Transverse colon (tissue), 4 donors: Measurements from ENCODE around the gene GLRA1. TPM values are rescaled to one million over a fixed set of nuclear protein-coding genes. Genes with fewer than 3 reads are reported as not detected.
"Not testable (repeated sequence)": the region's sequence is repeated elsewhere in the genome, so short reads cannot be mapped to it uniquely, and the experiment has no call there.

Experiments
- DNase-seq: peaks from one replicate; pipeline ENCODE4 v3.0.0-alpha.2; 2019
- H3K27ac ChIP-seq, 4 donors: fragments of 200-600 bp; sonication (generic); 2 replicates each; pipeline ENCODE4 v1.5.1; 2016 to 2018; ENCODE audit warnings: inconsistent platforms in 4 of 4
- H3K27me3 ChIP-seq: fragments of 200-600 bp; sonication (generic); 2 replicates; pipeline ENCODE4 v1.5.1; 2017; ENCODE audit warnings: inconsistent platforms
- H3K36me3 ChIP-seq, 4 donors: fragments of 200-600 bp; sonication (generic); 2 replicates each; pipeline ENCODE4 v1.5.1; 2017 to 2019; ENCODE audit warnings: inconsistent platforms in 4 of 4
- H3K4me1 ChIP-seq, 4 donors: fragments of 200-600 bp; sonication (generic); 2 replicates each; pipeline ENCODE4 v1.5.1; 2017 to 2020; ENCODE audit warnings: inconsistent platforms in 4 of 4
- H3K4me3 ChIP-seq, 4 donors: fragments of 200-600 bp; sonication (generic); 1 replicate in 1 of 4; 2 replicates in 3 of 4; pipeline versions ENCODE4 v1.5.1 to v1.6.1; 2017 to 2019; ENCODE audit warnings: inconsistent platforms in 4 of 4
- H3K9me3 ChIP-seq, 2 donors: fragments of 200-600 bp; sonication (generic); 2 replicates each; pipeline ENCODE4 v1.5.1; 2017 to 2019; ENCODE audit warnings: inconsistent platforms in 2 of 2
- CTCF ChIP-seq, 5 experiments: fragments of 200-600 bp in 3 of 5; fragments of 450-650 bp in 2 of 5; sonication (generic) in 3 of 5; IDR thresholded peaks; 1 replicate in 2 of 5; 2 replicates in 3 of 5; pipeline ENCODE4 v1.5.1; 2016 to 2017; ENCODE audit warnings: antibody characterized with exemption in 5 of 5, inconsistent platforms in 3 of 5, mild to moderate bottlenecking in 2 of 5, moderate library complexity in 1 of 5
- EP300 ChIP-seq: sonication (generic); formaldehyde crosslinking; IDR thresholded peaks from one replicate; pipeline ENCODE4 v1.6.1; 2017; ENCODE audit warnings: antibody characterized with exemption, low read depth
- POLR2A ChIP-seq: fragments of 450-650 bp; IDR thresholded peaks from one replicate; pipeline ENCODE4 v1.6.1; 2016; ENCODE audit warnings: antibody characterized with exemption, mild to moderate bottlenecking, moderate library complexity
- POLR2AphosphoS5 ChIP-seq, 3 donors: sonication (generic); formaldehyde crosslinking; IDR thresholded peaks; one replicate each; pipeline ENCODE4 v1.6.1; 2016; ENCODE audit warnings: antibody characterized with exemption in 3 of 3
- WGBS, 2 donors: methylation state at CpG; one replicate each; pipeline ENCODE4 v1.1.5; 2018; ENCODE audit warnings: low coverage in 1 of 2; 5-methylcytosine and 5-hydroxymethylcytosine counted together
- in situ Hi-C, 4 donors: fragments of 200-750 bp; cut with MboI; loops; one replicate each; pipeline versions ENCODE4 v1.15.0 to v1.15.1; 2017; ENCODE audit warnings: low sequenced_read_pairs in 3 of 4, low pct_ligation_motif_present in 1 of 4, low pct_unique_long_range_greater_than_20kb in 1 of 4
- intact Hi-C: fragments of 100-400 bp; cut with DNase I; formaldehyde crosslinking; loops from one replicate; pipeline ENCODE4 v1.15.1; 2023; ENCODE audit warnings: low total_unique reads
- total RNA-seq, 4 donors: library from RNA; depleted of rRNA; stranded (reverse); fragments of >200 nt; gene quantifications; one replicate each; pipeline ENCODE4 v1.1.0, GENCODE V29; 2016

The GLRA1 gene
- total RNA-seq, 4 donors from 2014 or later, result not detected

GRCh38 chr5:151846765-151847164 lies 77.9 kb downstream of the GLRA1 start:
- no peaks in the 10 kb centered on the region for H3K4me1 ChIP-seq
- no peaks in the 10 kb centered on the region for H3K9me3 ChIP-seq
- H3K36me3 ChIP-seq, result no peaks in the 10 kb centered on the region
- intact Hi-C loops, result no loop called here
- H3K4me3 ChIP-seq, result no peak overlapping the region
- H3K27ac ChIP-seq, result no peak overlapping the region
- in situ Hi-C loops, result loop anchor here in 2 of 4 donors (25.0 kb wide), 2 partner anchors 291 to 666 kb away; no protein-coding TSS in a partner anchor
- TF ChIP-seq POLR2AphosphoS5 (IDR thresholded peaks at IDR 0.05), result no peak
- no peak for TF ChIP-seq CTCF (IDR thresholded peaks at IDR 0.05)
- no peak for TF ChIP-seq EP300
- TF ChIP-seq POLR2A, result no peak
- DNase-seq, result no peak
- no peaks in the 10 kb centered on the region for H3K27me3 ChIP-seq

GRCh38 chr5:151832843-151833242 lies 91.8 kb downstream of the GLRA1 start:
- DNase-seq, H3K4me1 ChIP-seq, H3K27ac ChIP-seq, H3K36me3 ChIP-seq, intact Hi-C loops, H3K4me3 ChIP-seq, H3K27me3 ChIP-seq: not testable (repeated sequence)
- peaks cover 31 to 41% of the 10 kb centered on the region in 2 donors for H3K9me3 ChIP-seq
- in situ Hi-C loops, result loop anchor here in 2 of 4 donors (25.0 kb wide), 2 partner anchors 304 to 679 kb away; no protein-coding TSS in a partner anchor
- 96 to 97% methylated on average over 4 of the region's 4 CpGs for WGBS, 2 donors

- Histone ChIP-seq H3K27me3 (no peaks in the 10 kb centered on the region), H3K4me3 (no peak overlapping the region), H3K9me3 (peaks cover 17 to 24% of the 10 kb centered on the region in 2 donors), H3K27ac (no peak overlapping the region), H3K4me1 (no peaks in the 10 kb centered on the region), H3K36me3 (no peaks in the 10 kb centered on the region)
- no peak for DNase-seq
- WGBS, 2 donors, result 92 to 100% methylated on average over 1 of the region's 1 CpG
- in situ Hi-C loops, result loop anchor here (5.0 to 25.0 kb wide), 5 partner anchors 308 to 683 kb away; no protein-coding TSS in a partner anchor
- intact Hi-C loops, result loop anchor here (10.0 kb wide), 1 partner anchor 315 kb away; no protein-coding TSS in a partner anchor
- TF ChIP-seq CTCF (IDR thresholded peaks at IDR 0.05), result no peak
These were observed 95.3 kb downstream of the GLRA1 start for GRCh38 chr5:151829370-151829769.

GRCh38 chr5:151825445-151825844 lies 99.2 kb downstream of the GLRA1 start:
- in situ Hi-C loops, result loop anchor here (5.0 to 25.0 kb wide), 5 partner anchors 312 to 687 kb away; no protein-coding TSS in a partner anchor
- H3K27me3 ChIP-seq, result no peaks in the 10 kb centered on the region
- TF ChIP-seq CTCF (IDR thresholded peaks at IDR 0.05) (peak; percentile 78 to 88 (median 79)), EP300 (no peak), POLR2A (no peak)
- peaks cover 0 to 4% (median 1%) of the 10 kb centered on the region in 4 donors for H3K4me1 ChIP-seq
- no peak overlapping the region for H3K4me3 ChIP-seq
- intact Hi-C loops, result loop anchor here (10.0 kb wide), 1 partner anchor 319 kb away; no protein-coding TSS in a partner anchor
- no peak overlapping the region for H3K27ac ChIP-seq
- no peaks in the 10 kb centered on the region for H3K36me3 ChIP-seq
- WGBS, 2 donors, result 23% methylated on average over 1 of the region's 1 CpG; no CpG with 5 or more reads in 1 of the 2 donors
- no peaks in the 10 kb centered on the region for H3K9me3 ChIP-seq
- peak; percentile 57 for DNase-seq

GRCh38 chr5:151822141-151822540 lies 102.5 kb downstream of the GLRA1 start:
- TF ChIP-seq POLR2AphosphoS5 (IDR thresholded peaks at IDR 0.05) (no peak), POLR2A (no peak), EP300 (no peak), CTCF (IDR thresholded peaks at IDR 0.05) (no peak)
- no peaks in the 10 kb centered on the region for H3K36me3 ChIP-seq
- peaks cover 0 to 5% (median 1%) of the 10 kb centered on the region in 4 donors for H3K4me1 ChIP-seq
- H3K9me3 ChIP-seq, result no peaks in the 10 kb centered on the region
- H3K27me3 ChIP-seq, result no peaks in the 10 kb centered on the region
- WGBS, 2 donors, result 96 to 100% methylated on average over 3 to 4 of the region's 4 CpGs
- no peak overlapping the region for H3K27ac ChIP-seq
- in situ Hi-C loops, result loop anchor here in 2 of 4 donors (10.0 kb wide), 2 partner anchors 323 to 683 kb away; no protein-coding TSS in a partner anchor
- DNase-seq, result no peak
- H3K4me3 ChIP-seq, result no peak overlapping the region
- intact Hi-C loops, result loop anchor here (10.0 kb wide), 1 partner anchor 323 kb away; no protein-coding TSS in a partner anchor
